Body of pancreas (tissue), 4 donors: ENCODE results near the gene ZFHX3. TPM values are rescaled to one million over a fixed set of nuclear protein-coding genes. Genes with fewer than 3 reads are reported as not detected.

Source experiments
- ATAC-seq: fragments of 150-250 bp; one replicate; pipeline ENCODE4 v1.9.1; 2016
- DNase-seq, 4 donors: peaks; one replicate each; pipeline ENCODE4 v3.0.0-alpha.2; 2019
- H3K27ac ChIP-seq, 4 donors: fragments of 200-600 bp; sonication (generic); 1 replicate in 3 of 4; 2 replicates in 1 of 4; pipeline versions ENCODE4 v1.5.1 to v1.6.1; 2016 to 2019; ENCODE audit warnings: mild to moderate bottlenecking in 1 of 4, mixed read lengths in 1 of 4, moderate library complexity in 1 of 4
- H3K27me3 ChIP-seq, 2 donors: fragments of 200-600 bp; sonication (generic); one replicate each; pipeline ENCODE4 v1.6.0; 2016; ENCODE audit warnings: mild to moderate bottlenecking in 1 of 2
- H3K36me3 ChIP-seq, 2 donors: fragments of 200-600 bp; sonication (generic); replicated peaks in 1 of 2; 2 replicates each; pipeline ENCODE4 v1.5.1; 2016; ENCODE audit warnings: low read depth in 2 of 2; ENCODE audit not compliant: insufficient read depth in 1 of 2
- H3K4me1 ChIP-seq: fragments of 200-600 bp; sonication (generic); one replicate; pipeline ENCODE4 v1.6.0; 2016
- H3K4me3 ChIP-seq, 2 donors: fragments of 200-600 bp; sonication (generic); 1 replicate in 1 of 2; 2 replicates in 1 of 2; pipeline ENCODE4 v1.5.1; 2016 to 2019
- H3K9me3 ChIP-seq, 3 donors: fragments of 200-600 bp; sonication (generic); 1 replicate in 2 of 3; 2 replicates in 1 of 3; pipeline ENCODE4 v1.5.1; 2016
- CTCF ChIP-seq, 7 experiments: fragments of 450-650 bp in 4 of 7; fragments of 200-600 bp in 3 of 7; sonication (generic) in 3 of 7; IDR thresholded peaks; one replicate each; pipeline ENCODE4 v1.5.1; 2016 to 2019; ENCODE audit warnings: antibody characterized with exemption in 7 of 7
- POLR2A ChIP-seq, 3 donors: fragments of 450-650 bp; IDR thresholded peaks; one replicate each; pipeline ENCODE4 v1.6.1; 2016; ENCODE audit warnings: antibody characterized with exemption in 3 of 3, mild to moderate bottlenecking in 2 of 3
- whole genome bisulfite sequencing, 2 donors: methylation state at CpG; one replicate each; pipeline ENCODE4 v1.1.5; 2017; 5-methylcytosine and 5-hydroxymethylcytosine counted together
- intact Hi-C: fragments of 100-400 bp; cut with DNase I; formaldehyde crosslinking; loops from one replicate; pipeline ENCODE4 v1.15.1; 2023
- total RNA-seq, 2 donors: library from RNA; depleted of rRNA; stranded (reverse); fragments of >200 nt; gene quantifications; one replicate each; pipeline ENCODE4 v1.1.0, GENCODE V29; 2016

ZFHX3 gene
- total RNA-seq, 2 donors from 2014 or later, result 22.4 to 24.6 TPM

- peaks cover 16% of the 10 kb centered on the region for H3K4me1 ChIP-seq
- no peak for DNase-seq
- no peak overlapping the region for H3K27ac ChIP-seq
- intact Hi-C loops, result no loop called here
- peaks cover 0 to 3% of the 10 kb centered on the region in 2 donors for H3K36me3 ChIP-seq
- no peaks in the 10 kb centered on the region for H3K9me3 ChIP-seq
- no peak overlapping the region for H3K4me3 ChIP-seq
- 92 to 93% methylated on average over 18 of the region's 18 CpGs for WGBS, 2 donors
- H3K27me3 ChIP-seq, result no peaks in the 10 kb centered on the region
- TF ChIP-seq POLR2A (IDR thresholded peaks at IDR 0.05), result no peak
- no peak for TF ChIP-seq CTCF (IDR thresholded peaks at IDR 0.05)
- ATAC-seq, result no peak
Measured at GRCh38 chr16:72958522-72959076, 89.3 kb downstream of the ZFHX3 start.

- ATAC-seq, result no peak
- no peak for TF ChIP-seq CTCF (IDR thresholded peaks at IDR 0.05)
- TF ChIP-seq POLR2A (IDR thresholded peaks at IDR 0.05), result no peak
- WGBS, 2 donors, result 92 to 94% methylated on average over 31 to 49 of the region's 50 CpGs
- H3K4me3 ChIP-seq, result no peak overlapping the region
- no peaks in the 10 kb centered on the region for H3K9me3 ChIP-seq
- DNase-seq, result no peak
- peaks cover 17% of the 10 kb centered on the region for H3K4me1 ChIP-seq
- no peaks in the 10 kb centered on the region for H3K27me3 ChIP-seq
- H3K36me3 ChIP-seq, result peaks cover 0 to 3% of the 10 kb centered on the region in 2 donors
- intact Hi-C loops, result no loop called here
- no peak overlapping the region for H3K27ac ChIP-seq
Measured at GRCh38 chr16:72957303-72958277, 90.3 kb downstream of the ZFHX3 start.

GRCh38 chr16:72956124-72957064, 91.5 kb downstream of the ZFHX3 start:
- H3K36me3 ChIP-seq, result peaks cover 0 to 3% of the 10 kb centered on the region in 2 donors
- DNase-seq (no peak), ATAC-seq (no peak)
- TF ChIP-seq POLR2A (IDR thresholded peaks at IDR 0.05), result no peak
- TF ChIP-seq CTCF (IDR thresholded peaks at IDR 0.05), result no peak
- no peaks in the 10 kb centered on the region for H3K27me3 ChIP-seq
- H3K4me1 ChIP-seq, result peaks cover 11% of the 10 kb centered on the region
- no peaks in the 10 kb centered on the region for H3K9me3 ChIP-seq
- intact Hi-C loops, result no loop called here
- H3K27ac ChIP-seq, result no peak overlapping the region
- WGBS, 2 donors, result 92 to 96% methylated on average over 14 of the region's 14 CpGs
- H3K4me3 ChIP-seq, result no peak overlapping the region

GRCh38 chr16:72952811-72953271, 95.1 kb downstream of the ZFHX3 start:
- Histone ChIP-seq H3K27ac (no peak overlapping the region), H3K4me1 (peaks cover 14% of the 10 kb centered on the region), H3K4me3 (no peak overlapping the region), H3K9me3 (no peaks in the 10 kb centered on the region), H3K27me3 (no peaks in the 10 kb centered on the region), H3K36me3 (peaks cover 0 to 7% of the 10 kb centered on the region in 2 donors)
- peak; percentile 45 for ATAC-seq
- WGBS, 2 donors, result 27 to 51% methylated on average over 9 of the region's 9 CpGs
- intact Hi-C loops, result no loop called here
- DNase-seq, result no peak
- TF ChIP-seq POLR2A (IDR thresholded peaks at IDR 0.05), result no peak
- TF ChIP-seq CTCF (IDR thresholded peaks at IDR 0.05), result no peak
